NK-92 (cell line): Measurements from ENCODE around the gene VASH2.

Experiments used
- DNase-seq: peaks from one replicate; lab custom pipeline; 2025; ENCODE audit not compliant: unreplicated experiment; lab: John Stamatoyannopoulos, UW

Gene VASH2

DNA sequence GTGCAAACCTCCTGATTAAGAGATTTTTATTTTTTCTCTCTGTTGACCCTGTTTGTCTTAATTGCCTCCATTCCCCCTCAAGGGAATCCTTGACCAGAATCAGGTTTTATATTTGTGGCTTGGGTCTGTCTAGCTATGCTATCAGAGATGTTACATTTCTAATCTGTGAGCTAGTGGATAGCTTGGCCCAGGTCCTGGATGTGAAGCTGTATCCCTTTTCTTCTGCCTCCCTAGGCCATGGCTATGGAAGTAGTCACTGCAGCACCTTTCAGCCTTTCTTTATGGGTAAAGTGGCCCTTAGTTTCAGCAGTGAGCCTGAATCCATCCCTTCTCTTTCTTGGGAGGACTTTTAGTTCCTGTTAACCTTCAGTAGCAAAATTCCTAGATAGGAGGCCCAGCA, 82.3 kb downstream of the VASH2 start:
- DNase-seq, result no peak

DNA sequence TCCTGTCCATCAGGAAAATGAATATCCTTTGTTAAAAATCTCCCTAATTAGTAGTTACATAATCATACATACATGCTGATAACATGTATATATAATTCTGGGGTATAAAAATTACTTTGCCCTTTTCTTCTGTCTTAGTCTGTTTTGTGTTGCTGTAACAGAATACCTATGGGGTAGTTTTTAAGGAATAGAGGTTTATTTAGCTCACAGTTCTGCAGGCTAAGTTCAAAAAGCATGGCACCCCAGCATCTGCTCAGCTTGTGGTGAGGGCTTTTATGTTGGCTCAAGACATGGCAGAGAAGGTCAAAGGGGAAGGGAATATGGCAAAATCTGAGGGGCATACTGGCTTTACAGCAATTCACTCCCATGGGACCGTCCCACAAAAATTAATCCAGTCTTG, 84.4 kb downstream of the VASH2 start:
- no peak for DNase-seq

DNA sequence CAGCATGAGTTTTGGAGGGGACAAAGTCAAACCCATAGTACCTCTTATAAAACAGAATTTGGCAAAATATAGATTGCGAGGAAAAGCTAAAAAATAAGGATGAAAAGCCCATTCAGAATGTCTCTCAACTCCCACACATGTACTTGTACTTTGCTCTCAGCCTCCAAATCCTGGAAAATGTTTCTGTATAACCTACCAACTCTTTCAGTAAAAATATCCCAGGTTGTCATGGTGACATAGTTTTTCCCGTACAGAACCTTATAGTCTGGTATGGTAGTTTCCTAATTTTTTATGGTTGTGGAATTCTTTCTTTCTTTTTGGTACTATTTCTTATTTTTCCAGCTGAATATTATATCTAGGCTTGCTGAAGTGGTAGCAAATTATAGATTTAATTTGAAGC, 85.2 kb downstream of the VASH2 start:
- DNase-seq, result no peak
